Measurements from ENCODE around the gene MAPK1IP1L. TPM values are rescaled to one million over a fixed set of nuclear protein-coding genes. Genes with fewer than 3 reads are reported as not detected.

Gene MAPK1IP1L
- total and polyA plus RNA-seq, 7 experiments from 2014 or later, result 63.1 to 143 (median 79.7) TPM

GRCh38 chr14:55038708-55039107, 12.7 kb upstream of the MAPK1IP1L start:
- H3K9me3 Mint-ChIP-seq, result peaks cover 0 to 4% (median 0%) of the 10 kb centered on the region in 11 donors
- intact Hi-C loops (cut with micrococcal nuclease), result no loop called here
- H3K27ac ChIP-seq (ENCODE audit: low read depth, low read length), result no peak overlapping the region
- H3K27me3 ChIP-seq (ENCODE audit: control insufficient read depth in 2 of 2, insufficient read depth in 2 of 2, low read length in 2 of 2), result no peaks in the 10 kb centered on the region
- no peak overlapping the region for H3K4me3 ChIP-seq (ENCODE audit: low read length)
- H3K4me1 ChIP-seq (ENCODE audit: control insufficient read depth in 2 of 2, insufficient read depth in 2 of 2, low read length in 2 of 2), result no peaks in the 10 kb centered on the region
- peaks cover 0 to 6% (median 2%) of the 10 kb centered on the region in 7 donors for H3K4me1 Mint-ChIP-seq
- H3K4me3 Mint-ChIP-seq, result no peak overlapping the region
- DNase-seq (no peak), ATAC-seq (no peak)
- no peaks in the 10 kb centered on the region for H3K9me3 ChIP-seq (ENCODE audit: control insufficient read depth in 2 of 3, low read length in 3 of 3)
- H3K27ac Mint-ChIP-seq, result peak overlapping the region in 1 of 9 donors; percentile 15
- ChIA-PET POLR2A (no interaction called here), CTCF (interaction anchor here (0.5 kb wide), 1 partner anchor 124 kb away, joined by 3 read pairs; no protein-coding TSS in a partner anchor)
- H3K27me3 Mint-ChIP-seq, result no peaks in the 10 kb centered on the region
- H3K36me3 ChIP-seq (ENCODE audit: control insufficient read depth in 2 of 3, insufficient read depth in 3 of 3, low read length in 3 of 3), result peaks cover 7 to 28% (median 8%) of the 10 kb centered on the region in 3 experiments
- H3K36me3 Mint-ChIP-seq, result peaks cover 10 to 43% (median 37%) of the 10 kb centered on the region in 5 donors

- ATAC-seq, result no peak
- H3K27me3 Mint-ChIP-seq, result no peaks in the 10 kb centered on the region
- intact Hi-C loops (cut with micrococcal nuclease), result no loop called here
- ChIA-PET CTCF (no interaction called here), POLR2A (no interaction called here)
- Histone ChIP-seq H3K36me3 (ENCODE audit: control insufficient read depth in 2 of 3, insufficient read depth in 3 of 3, low read length in 3 of 3) (peaks cover 8 to 14% (median 8%) of the 10 kb centered on the region in 3 experiments), H3K4me3 (ENCODE audit: low read length) (no peak overlapping the region), H3K9me3 (ENCODE audit: control insufficient read depth in 2 of 3, low read length in 3 of 3) (no peaks in the 10 kb centered on the region), H3K27me3 (ENCODE audit: control insufficient read depth in 2 of 2, insufficient read depth in 2 of 2, low read length in 2 of 2) (no peaks in the 10 kb centered on the region), H3K4me1 (ENCODE audit: control insufficient read depth in 2 of 2, insufficient read depth in 2 of 2, low read length in 2 of 2) (no peaks in the 10 kb centered on the region), H3K27ac (ENCODE audit: low read depth, low read length) (no peak overlapping the region)
- H3K4me1 Mint-ChIP-seq, result peaks cover 0 to 4% (median 0%) of the 10 kb centered on the region in 7 donors
- H3K4me3 Mint-ChIP-seq, result no peak overlapping the region
- no peaks in the 10 kb centered on the region for H3K9me3 Mint-ChIP-seq
- H3K36me3 Mint-ChIP-seq, result peaks cover 3 to 21% (median 17%) of the 10 kb centered on the region in 5 donors
- H3K27ac Mint-ChIP-seq, result no peak overlapping the region
- DNase-seq, result no peak
Measured at GRCh38 chr14:55043528-55043927, 7.9 kb upstream of the MAPK1IP1L start.

- H3K9me3 ChIP-seq (ENCODE audit: control insufficient read depth in 2 of 3, low read length in 3 of 3), result no peaks in the 10 kb centered on the region
- H3K36me3 ChIP-seq (ENCODE audit: control insufficient read depth in 2 of 3, insufficient read depth in 3 of 3, low read length in 3 of 3), result peaks cover 8 to 14% (median 8%) of the 10 kb centered on the region in 3 experiments
- intact Hi-C loops (cut with micrococcal nuclease), result no loop called here
- H3K4me3 ChIP-seq (ENCODE audit: low read length), result no peak overlapping the region
- POLR2A ChIA-PET, result interaction anchor here (0.7 to 1.3 kb wide), 2 partner anchors 18 to 199 kb away, joined by 3 to 5 read pairs; partner anchors contain the start of genes SOCS4 and WDHD1
- ATAC-seq, result no peak
- H3K9me3 Mint-ChIP-seq, result no peaks in the 10 kb centered on the region
- no peak overlapping the region for H3K27ac ChIP-seq (ENCODE audit: low read depth, low read length)
- H3K4me1 Mint-ChIP-seq, result no peaks in the 10 kb centered on the region
- CTCF ChIA-PET, result interaction anchor here (0.6 to 0.7 kb wide), 4 partner anchors 132 to 198 kb away, joined by 3 to 7 read pairs (median 4); no protein-coding TSS in a partner anchor
- H3K27me3 Mint-ChIP-seq, result no peaks in the 10 kb centered on the region
- no peaks in the 10 kb centered on the region for H3K27me3 ChIP-seq (ENCODE audit: control insufficient read depth in 2 of 2, insufficient read depth in 2 of 2, low read length in 2 of 2)
- H3K4me3 Mint-ChIP-seq, result no peak overlapping the region
- no peak overlapping the region for H3K27ac Mint-ChIP-seq
- DNase-seq, result no peak
- H3K4me1 ChIP-seq (ENCODE audit: control insufficient read depth in 2 of 2, insufficient read depth in 2 of 2, low read length in 2 of 2), result no peaks in the 10 kb centered on the region
- H3K36me3 Mint-ChIP-seq, result peaks cover 0 to 16% (median 12%) of the 10 kb centered on the region in 5 donors
Measured at GRCh38 chr14:55045087-55045486, 6.4 kb upstream of the MAPK1IP1L start.

DNA sequence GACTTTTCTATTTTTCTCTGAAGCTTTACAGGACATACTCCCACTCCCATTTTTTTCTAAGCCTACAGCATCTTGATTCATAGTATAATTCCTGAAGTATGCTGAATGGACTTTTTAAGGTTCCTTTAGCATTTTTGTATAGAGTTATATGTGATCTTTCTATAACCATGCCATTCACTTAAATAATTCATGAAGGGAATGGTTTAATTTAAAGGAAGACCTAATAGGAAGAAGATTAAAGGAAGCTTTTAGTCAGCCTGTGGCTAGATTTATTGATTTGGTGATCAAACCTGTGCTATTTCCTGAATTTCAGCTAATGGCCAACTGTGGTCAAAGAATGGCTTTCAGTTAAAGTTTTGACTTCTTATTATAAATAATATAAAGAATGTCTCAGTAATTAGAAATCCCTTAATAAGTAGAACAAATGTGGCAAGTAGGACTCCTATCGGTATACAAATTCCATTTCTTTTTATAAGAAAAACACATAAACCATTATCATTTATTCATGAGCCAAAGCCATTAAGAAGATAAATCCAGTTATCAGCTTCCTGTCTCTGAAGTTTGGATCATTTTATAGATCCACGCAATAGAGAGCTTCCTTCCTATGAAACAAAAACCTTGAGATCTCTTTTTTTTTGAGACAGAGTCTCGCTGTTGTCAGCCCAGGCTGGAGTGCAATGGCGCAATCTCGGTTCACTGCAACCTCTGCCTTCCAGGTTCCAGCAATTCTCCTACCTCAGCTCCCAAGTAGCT, 4.0 kb upstream of the MAPK1IP1L start:
- peaks cover 0 to 16% (median 12%) of the 10 kb centered on the region in 5 donors for H3K36me3 Mint-ChIP-seq
- no peaks in the 10 kb centered on the region for H3K27me3 Mint-ChIP-seq
- no peaks in the 10 kb centered on the region for H3K9me3 Mint-ChIP-seq
- Histone ChIP-seq H3K4me3 (ENCODE audit: low read length) (no peak overlapping the region), H3K4me1 (ENCODE audit: control insufficient read depth in 2 of 2, insufficient read depth in 2 of 2, low read length in 2 of 2) (peaks cover 2 to 8% of the 10 kb centered on the region in 2 donors), H3K9me3 (ENCODE audit: control insufficient read depth in 2 of 3, low read length in 3 of 3) (no peaks in the 10 kb centered on the region), H3K27me3 (ENCODE audit: control insufficient read depth in 2 of 2, insufficient read depth in 2 of 2, low read length in 2 of 2) (no peaks in the 10 kb centered on the region), H3K27ac (ENCODE audit: low read depth, low read length) (no peak overlapping the region), H3K36me3 (ENCODE audit: control insufficient read depth in 2 of 3, insufficient read depth in 3 of 3, low read length in 3 of 3) (peaks cover 5 to 18% (median 8%) of the 10 kb centered on the region in 3 experiments)
- CTCF ChIA-PET, result interaction anchor here (0.6 to 1.4 kb wide), 3 partner anchors 14 to 114 kb away, joined by 3 to 6 read pairs (median 5); no protein-coding TSS in a partner anchor
- H3K4me3 Mint-ChIP-seq, result no peak overlapping the region
- H3K4me1 Mint-ChIP-seq, result peaks cover 3 to 12% (median 11%) of the 10 kb centered on the region in 7 donors
- ATAC-seq, result no peak
- DNase-seq, result no peak
- POLR2A ChIA-PET, result interaction anchor here (0.5 to 1.1 kb wide), 6 partner anchors 8 to 82 kb away, joined by 3 read pairs; partner anchors contain the start of genes LGALS3, SOCS4 and WDHD1
- H3K27ac Mint-ChIP-seq, result no peak overlapping the region
- intact Hi-C loops (cut with micrococcal nuclease), result no loop called here

GRCh38 chr14:55048900-55049436, 2.5 kb upstream of the MAPK1IP1L start:
- DNase-seq, result no peak
- no peak for ATAC-seq
- POLR2A ChIA-PET, result no interaction called here
- peaks cover 12 to 27% (median 25%) of the 10 kb centered on the region in 7 donors for H3K4me1 Mint-ChIP-seq
- H3K36me3 ChIP-seq (ENCODE audit: control insufficient read depth in 2 of 3, insufficient read depth in 3 of 3, low read length in 3 of 3), result peaks cover 0 to 6% (median 0%) of the 10 kb centered on the region in 3 experiments
- H3K27ac ChIP-seq (ENCODE audit: low read depth, low read length), result no peak overlapping the region
- H3K27me3 Mint-ChIP-seq, result no peaks in the 10 kb centered on the region
- H3K36me3 Mint-ChIP-seq, result peaks cover 0 to 10% (median 7%) of the 10 kb centered on the region in 5 donors
- no peaks in the 10 kb centered on the region for H3K27me3 ChIP-seq (ENCODE audit: control insufficient read depth in 2 of 2, insufficient read depth in 2 of 2, low read length in 2 of 2)
- no peak overlapping the region for H3K27ac Mint-ChIP-seq
- no peaks in the 10 kb centered on the region for H3K9me3 Mint-ChIP-seq
- no peaks in the 10 kb centered on the region for H3K9me3 ChIP-seq (ENCODE audit: control insufficient read depth in 2 of 3, low read length in 3 of 3)
- no peak overlapping the region for H3K4me3 Mint-ChIP-seq
- no peak overlapping the region for H3K4me3 ChIP-seq (ENCODE audit: low read length)
- H3K4me1 ChIP-seq (ENCODE audit: control insufficient read depth in 2 of 2, insufficient read depth in 2 of 2, low read length in 2 of 2), result peaks cover 15 to 21% of the 10 kb centered on the region in 2 donors
- intact Hi-C loops (cut with micrococcal nuclease), result no loop called here
- CTCF ChIA-PET, result interaction anchor here (0.5 to 0.6 kb wide), 2 partner anchors 14 to 140 kb away, joined by 3 to 5 read pairs; no protein-coding TSS in a partner anchor

GRCh38 chr14:55051165-55051422, 353 bp upstream of the MAPK1IP1L start:
- Histone ChIP-seq H3K27me3 (ENCODE audit: control insufficient read depth in 2 of 2, insufficient read depth in 2 of 2, low read length in 2 of 2) (no peaks in the 10 kb centered on the region), H3K4me3 (ENCODE audit: low read length) (peak overlapping the region; percentile 93), H3K36me3 (ENCODE audit: control insufficient read depth in 2 of 3, insufficient read depth in 3 of 3, low read length in 3 of 3) (peaks cover 0 to 5% (median 4%) of the 10 kb centered on the region in 3 experiments), H3K27ac (ENCODE audit: low read depth, low read length) (peak overlapping the region; percentile 100), H3K9me3 (ENCODE audit: control insufficient read depth in 2 of 3, low read length in 3 of 3) (no peaks in the 10 kb centered on the region), H3K4me1 (ENCODE audit: control insufficient read depth in 2 of 2, insufficient read depth in 2 of 2, low read length in 2 of 2) (peaks cover 21 to 30% of the 10 kb centered on the region in 2 donors)
- H3K27ac Mint-ChIP-seq, result peak overlapping the region; percentile 87 to 97 (median 96)
- POLR2A ChIA-PET, result interaction anchor here (0.6 to 2.5 kb wide), 14 partner anchors 10 to 562 kb away, joined by 3 to 37 read pairs (median 3); partner anchors contain the start of genes SOCS4 and WDHD1
- ATAC-seq, result peak; percentile 1
- no peaks in the 10 kb centered on the region for H3K27me3 Mint-ChIP-seq
- CTCF ChIA-PET, result interaction anchor here (0.6 to 1.8 kb wide), 12 partner anchors 8 to 302 kb away, joined by 3 to 13 read pairs (median 4); partner anchors contain the start of genes SOCS4 and WDHD1
- peaks cover 0 to 13% (median 11%) of the 10 kb centered on the region in 5 donors for H3K36me3 Mint-ChIP-seq
- H3K9me3 Mint-ChIP-seq, result peaks cover 0 to 4% (median 0%) of the 10 kb centered on the region in 11 donors
- H3K4me3 Mint-ChIP-seq, result peak overlapping the region; percentile 88 to 94 (median 92)
- peaks cover 17 to 48% (median 39%) of the 10 kb centered on the region in 7 donors for H3K4me1 Mint-ChIP-seq
- no peak for DNase-seq
- intact Hi-C loops (cut with micrococcal nuclease), result loop anchor here (1.0 to 10.0 kb wide), 21 partner anchors 12 to 1896 kb away; partner anchors contain the start of genes GCH1 (in 2 of the 2), ATG14 (in 1 of the 2), CDKN3 (in 1 of the 2) and CGRRF1 (in 1 of the 2)
